GM15510 (cell line): ENCODE measurements around the gene OCEL1.
A peak's percentile ranks its signal among the peaks of the same experiment; 100 is the strongest.

Experiments
- POLR2A ChIP-seq: IDR thresholded peaks from 3 replicates; pipeline ENCODE4 v1.6.1; 2011; ENCODE audit warnings: borderline replicate concordance; ENCODE audit not compliant: insufficient read length; ENCODE audit errors: extremely low read depth

Gene OCEL1

DNA sequence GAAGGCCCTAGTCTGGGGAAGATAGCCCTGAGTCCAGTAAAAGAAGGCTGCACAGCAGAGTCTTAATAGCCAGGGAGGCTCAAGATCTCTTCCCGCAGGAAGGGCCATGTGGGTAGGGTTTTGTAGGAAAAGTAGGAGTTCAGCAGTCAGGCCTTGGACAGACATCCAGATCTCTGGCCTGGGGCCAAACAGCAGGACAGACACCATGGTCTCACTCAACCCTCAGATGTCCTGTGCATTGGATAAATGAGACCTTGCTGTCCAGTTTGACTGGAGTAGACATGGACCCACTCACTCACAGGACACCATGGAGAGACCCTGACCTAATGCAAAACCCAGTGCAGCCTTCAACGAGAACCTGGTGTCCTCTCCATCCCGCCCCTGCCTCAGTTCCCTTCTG lies 3.9 kb downstream of the OCEL1 start:
- no peak for TF ChIP-seq POLR2A

DNA sequence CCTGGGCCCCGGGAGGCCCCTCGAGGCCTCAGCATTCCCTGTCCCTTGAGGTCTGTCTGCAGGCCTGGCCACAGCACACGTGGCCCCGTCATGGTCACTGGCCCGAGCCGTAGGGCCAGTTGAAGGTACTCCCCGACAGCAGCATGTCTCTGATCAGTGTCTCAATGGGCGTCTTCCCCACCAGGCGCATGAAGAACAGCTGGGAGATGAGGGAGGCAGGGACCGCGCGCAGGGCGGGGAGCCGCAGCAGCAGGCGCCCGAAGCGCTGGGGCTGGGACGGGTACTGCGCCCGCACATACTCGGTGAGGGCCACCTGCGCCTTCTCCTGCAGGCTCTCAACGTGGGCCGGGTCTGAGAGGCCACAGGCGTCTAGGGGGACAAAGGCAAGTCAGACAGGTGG lies 6.2 kb downstream of the OCEL1 start:
- no peak for TF ChIP-seq POLR2A

DNA sequence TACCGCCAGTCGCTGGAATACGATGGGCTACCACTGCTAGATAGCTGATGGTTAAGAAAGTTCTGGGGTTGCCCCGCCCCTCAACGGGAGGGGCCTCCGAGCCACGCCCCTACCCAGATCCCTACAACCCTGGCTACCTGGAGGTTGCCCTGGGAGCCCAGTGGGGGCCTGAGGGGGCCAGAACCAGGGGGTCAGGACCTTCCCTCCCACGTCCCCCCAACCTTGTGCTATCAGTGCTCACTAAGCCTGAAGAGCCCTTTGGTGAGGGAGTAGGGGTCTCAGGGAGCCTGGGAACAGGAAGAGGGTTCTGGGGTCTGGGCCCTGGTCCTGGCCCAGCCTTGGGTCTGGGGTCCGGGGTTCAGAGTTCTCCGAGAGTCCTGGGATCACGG lies 8.9 kb downstream of the OCEL1 start:
- TF ChIP-seq POLR2A = peak; percentile 39

DNA sequence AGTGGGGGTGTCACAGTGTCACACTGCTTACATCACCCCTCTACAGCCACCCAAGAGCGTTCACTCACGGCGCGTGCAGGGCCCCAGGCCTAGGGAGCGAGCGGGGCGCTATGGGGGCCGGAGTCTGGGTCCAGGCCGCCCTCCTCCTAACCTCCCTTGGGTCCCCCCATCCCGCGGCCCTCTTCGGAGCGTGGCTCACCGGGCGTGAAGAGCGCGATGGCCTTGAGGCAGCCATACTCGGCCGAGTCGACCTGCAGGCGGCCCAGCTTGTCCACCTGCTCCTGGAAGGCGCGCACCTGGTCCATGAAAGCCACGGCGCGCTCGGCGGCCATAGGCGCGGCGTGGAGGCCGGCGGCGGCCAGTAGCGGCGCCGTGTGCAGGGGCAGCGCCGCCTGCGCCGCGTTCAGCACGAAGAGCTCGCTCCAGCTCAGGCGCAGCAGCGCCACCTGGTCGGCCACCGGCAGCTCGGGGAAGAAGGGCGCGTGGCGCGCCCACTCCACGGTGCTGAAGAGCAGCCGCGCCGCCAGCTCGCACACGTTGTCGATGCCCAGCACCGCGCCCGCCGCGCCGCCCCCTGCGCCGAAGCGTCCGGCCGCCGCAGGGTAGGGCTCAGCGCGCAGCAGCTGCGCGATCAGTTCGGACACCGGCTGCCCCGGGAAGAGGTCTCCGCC lies 9.4 kb downstream of the OCEL1 start:
- TF ChIP-seq POLR2A = peak; percentile 44

DNA sequence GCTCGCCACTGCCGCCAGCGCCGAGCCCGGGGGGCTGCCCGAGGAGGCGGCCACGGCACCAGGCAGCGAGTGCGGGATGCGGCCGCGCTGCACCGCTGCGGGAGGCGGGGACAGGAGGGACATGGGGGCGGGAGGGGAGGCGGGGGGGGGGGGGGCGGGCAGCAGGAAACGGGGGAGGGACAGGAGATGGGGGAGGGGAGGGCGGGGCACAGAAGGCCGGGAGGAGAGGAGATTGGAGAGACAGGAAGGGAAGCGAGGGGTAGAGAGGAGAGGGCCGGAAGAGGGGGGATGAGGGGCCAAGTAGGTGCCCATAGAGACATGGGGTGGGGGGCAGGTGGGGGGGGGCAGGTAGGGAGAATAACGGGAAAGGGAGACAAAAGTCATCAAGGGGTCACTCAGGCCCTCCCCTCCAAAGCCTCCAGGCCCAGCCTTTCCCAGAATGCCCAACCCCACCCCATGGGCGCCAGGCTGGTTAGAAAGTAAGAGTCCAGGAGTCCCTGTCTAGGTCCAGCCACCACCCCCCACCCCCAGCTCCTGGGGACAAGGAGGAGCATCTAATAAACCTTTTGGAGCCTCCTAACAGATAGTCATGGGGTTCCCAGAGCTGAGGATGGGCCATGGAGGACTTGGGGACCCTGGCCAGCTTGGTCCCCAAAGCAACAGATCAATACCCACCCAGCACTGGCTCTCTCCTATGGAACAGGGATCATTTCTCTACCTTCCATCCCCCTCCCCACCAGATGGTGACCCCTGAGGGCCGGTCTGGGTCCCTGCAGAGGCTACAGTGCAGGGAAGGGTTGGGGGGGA lies 10.1 kb downstream of the OCEL1 start:
- no peak for TF ChIP-seq POLR2A

DNA sequence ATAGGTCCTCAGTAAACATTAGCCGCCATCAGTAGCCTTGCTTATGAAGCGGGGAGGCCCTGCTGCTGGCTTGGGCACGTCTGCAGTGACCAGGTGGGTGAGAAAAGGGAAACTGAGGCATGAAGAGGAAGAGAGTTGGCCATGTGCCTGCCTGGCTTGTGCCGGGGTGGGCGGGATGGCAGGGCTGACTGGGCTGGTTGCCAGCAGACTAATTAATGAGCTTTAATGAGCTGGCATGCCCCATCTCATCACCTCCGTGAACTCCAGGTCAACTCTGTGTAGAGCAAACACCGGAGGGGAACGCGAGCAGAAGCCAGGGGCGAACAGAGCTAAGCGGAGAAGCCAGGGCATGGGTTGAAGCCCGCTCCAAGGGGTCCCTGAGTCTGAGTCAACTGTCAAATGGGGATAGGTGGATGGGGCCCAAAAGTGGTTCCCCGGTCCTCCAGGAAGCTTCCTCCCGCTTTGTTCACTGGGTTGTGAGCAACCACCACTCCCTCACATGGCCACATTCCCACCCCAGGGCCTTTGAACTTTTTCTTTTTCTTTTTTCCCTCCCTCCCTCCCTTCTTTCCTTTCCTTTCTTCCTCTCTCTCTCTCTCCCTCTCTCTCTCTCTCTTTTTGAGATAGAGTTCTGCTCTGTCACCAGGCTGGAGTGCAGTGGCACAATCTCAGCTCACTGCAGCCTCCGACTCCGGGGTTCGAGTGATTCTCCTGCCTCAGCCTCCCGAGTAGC lies 11.0 kb downstream of the OCEL1 start:
- TF ChIP-seq POLR2A = no peak

DNA sequence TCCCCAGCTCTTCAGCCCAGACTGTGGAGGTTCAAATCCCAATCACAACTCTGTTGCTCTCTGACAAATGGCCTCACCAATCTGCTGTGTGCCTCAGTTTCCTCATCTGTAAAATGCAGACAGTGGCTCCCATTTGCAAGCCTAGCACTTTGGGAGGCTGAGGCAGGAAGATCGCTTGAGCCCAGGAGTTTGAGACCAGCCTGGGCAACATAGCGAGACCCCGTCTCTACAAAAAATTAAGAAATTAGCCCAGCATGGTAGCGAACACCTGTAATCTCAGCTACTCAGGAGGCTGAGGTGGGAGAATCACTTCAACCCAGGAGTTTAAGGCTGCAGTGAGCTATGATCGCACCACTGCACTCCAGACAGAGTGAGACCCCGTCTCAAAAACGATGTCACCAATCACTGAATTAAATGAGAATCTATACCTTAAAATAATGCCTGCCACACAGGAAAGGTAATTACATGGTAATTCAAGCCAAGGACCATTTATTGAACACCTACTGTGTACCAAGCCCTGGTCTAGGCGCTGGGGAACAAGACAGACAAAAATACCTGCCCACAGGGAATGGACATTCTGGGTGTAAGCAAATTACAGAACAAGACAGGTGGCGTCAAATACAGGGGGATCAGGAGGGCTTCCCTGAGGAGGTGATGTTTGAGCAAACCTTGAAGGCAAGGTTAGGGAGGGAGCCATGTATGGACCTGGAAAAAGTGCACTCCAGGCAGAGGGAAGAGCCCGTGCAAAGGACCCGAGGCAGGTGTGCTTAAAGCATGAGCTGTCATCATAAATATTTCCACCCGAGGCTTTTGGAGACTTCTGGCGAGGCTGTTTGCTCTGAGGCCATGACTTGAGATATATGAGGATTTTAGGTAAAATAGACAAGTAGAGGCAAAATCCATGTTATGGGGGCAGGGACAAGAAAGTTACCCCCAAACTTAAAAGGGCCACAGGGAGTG lies 12.0 kb downstream of the OCEL1 start:
- TF ChIP-seq POLR2A = no peak

DNA sequence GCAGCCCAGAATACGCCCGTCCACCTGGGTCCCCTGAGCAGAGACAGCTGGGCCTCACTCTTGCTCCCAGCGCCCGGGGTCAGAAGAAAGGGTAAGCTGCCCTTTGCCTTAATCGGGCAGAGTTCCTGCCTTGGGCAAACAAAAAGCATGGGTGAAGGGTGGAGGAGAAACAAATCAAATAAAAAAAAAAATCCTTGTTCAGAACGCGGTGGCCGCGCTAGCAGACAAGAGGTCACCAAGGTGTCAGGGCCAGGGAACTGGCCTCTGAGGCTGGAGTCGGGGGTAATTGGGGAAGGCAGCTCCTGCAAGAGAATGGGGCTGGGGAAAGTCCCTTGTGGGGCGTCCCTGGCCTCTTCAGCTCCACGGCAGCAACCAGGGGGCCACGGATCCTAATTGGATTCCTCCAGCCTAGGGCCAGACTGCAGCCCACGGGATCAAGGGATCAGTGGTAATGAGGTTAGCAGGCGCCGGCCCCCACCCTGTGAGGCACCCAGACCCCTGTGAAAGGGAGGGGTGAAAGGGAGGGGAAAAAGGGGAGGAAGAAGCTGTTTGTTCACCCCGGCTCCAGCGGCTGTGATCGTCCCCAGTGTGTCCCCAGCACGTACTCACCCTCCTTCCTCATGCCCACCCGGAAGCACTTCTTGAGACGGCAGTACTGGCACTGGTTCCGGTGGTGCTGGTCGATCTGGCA lies 14.2 kb downstream of the OCEL1 start:
- no peak for TF ChIP-seq POLR2A

DNA sequence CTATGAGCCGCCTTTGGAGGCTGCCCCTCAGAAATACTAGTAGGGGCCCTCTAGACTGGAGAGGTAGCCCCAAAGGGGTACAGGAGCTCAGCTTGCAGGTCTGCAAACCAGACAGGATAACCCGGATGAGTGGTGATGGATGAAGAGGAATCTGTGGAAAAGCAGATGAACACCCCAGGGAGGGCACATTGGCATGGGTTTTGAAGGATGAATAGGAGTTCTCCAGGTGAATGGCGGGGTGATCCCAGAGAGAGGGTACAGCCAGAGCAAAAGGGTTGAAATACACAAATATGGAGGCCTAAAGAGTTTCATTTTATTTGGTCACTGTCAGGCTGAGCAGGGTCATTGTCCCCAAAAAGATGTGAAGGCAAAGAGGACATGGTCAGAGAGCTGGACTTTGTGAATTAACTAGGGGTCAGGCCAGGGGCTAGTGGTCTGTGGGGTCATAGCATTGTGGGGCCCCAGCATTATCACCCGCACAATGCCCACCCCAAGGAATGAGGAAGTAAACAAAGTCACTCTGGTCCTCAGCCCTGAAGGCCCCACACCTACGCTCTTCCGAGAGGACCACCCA lies 14.9 kb downstream of the OCEL1 start:
- TF ChIP-seq POLR2A = no peak

DNA sequence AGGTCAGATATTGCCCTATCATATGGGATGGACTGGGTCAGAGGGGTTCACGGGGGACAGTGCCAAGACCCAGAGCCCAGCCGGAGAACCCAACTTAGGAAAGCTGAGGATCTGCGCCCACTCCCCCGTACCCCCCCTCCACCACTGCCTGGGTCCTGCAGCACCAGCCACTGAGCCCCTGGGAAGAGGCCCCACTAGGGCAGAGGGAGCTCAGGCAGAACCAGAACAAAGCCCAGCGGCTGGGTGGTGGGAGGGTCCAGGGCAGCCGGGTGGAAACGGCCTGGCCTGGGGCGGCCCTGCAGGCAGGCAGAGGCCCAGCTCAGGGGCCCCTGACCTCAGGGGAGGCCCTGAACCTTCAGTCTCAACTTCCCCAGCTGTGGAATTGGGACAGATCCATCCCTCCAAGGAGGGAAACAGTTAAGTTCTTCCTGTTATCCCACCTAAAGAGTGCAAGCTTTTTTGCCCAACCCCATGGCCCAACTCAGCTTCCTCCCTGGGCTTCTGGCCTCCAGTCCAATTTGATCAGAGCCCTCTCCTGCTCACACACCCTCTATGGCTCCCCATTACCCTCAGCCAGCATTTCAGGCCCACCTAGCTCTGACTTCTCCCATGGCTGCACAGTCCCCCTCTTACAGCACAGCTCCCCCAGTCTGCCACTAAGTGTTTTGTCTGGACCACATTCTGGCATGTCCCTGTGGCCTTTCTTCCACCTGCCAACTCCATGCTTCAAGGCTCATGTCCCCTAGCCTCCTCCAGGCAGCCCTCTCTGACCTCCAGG lies 16.6 kb downstream of the OCEL1 start:
- no peak for TF ChIP-seq POLR2A

DNA sequence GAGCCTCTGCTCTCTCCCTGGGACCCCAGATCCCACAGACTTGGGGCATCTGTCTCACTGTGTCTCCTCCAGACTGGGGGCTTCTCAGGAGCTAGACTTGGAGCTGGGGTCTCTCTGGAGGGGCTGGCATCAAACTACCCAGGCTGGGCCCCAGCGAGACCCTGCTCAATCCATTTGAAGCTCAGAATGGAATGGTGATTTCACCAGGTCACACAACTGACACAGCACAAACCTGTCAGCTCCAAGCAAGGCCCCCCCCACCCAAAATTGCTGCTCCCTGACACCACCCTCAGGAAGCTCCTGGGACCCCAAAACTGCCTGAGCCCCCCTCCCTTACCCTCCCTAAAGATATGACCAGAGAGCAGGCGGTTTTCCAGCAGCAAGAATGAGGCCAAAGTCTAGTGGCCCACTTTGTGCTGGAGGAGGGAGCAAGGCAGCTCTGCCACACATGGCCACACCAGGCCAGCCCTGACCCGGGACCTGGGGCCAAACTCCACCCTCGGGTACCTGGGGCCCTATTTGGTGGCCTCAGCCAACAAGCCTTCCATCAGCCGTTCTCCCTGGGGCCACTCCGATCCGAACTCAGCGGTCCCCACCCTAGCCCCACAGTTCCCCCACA lies 17.3 kb downstream of the OCEL1 start:
- TF ChIP-seq POLR2A = no peak

DNA sequence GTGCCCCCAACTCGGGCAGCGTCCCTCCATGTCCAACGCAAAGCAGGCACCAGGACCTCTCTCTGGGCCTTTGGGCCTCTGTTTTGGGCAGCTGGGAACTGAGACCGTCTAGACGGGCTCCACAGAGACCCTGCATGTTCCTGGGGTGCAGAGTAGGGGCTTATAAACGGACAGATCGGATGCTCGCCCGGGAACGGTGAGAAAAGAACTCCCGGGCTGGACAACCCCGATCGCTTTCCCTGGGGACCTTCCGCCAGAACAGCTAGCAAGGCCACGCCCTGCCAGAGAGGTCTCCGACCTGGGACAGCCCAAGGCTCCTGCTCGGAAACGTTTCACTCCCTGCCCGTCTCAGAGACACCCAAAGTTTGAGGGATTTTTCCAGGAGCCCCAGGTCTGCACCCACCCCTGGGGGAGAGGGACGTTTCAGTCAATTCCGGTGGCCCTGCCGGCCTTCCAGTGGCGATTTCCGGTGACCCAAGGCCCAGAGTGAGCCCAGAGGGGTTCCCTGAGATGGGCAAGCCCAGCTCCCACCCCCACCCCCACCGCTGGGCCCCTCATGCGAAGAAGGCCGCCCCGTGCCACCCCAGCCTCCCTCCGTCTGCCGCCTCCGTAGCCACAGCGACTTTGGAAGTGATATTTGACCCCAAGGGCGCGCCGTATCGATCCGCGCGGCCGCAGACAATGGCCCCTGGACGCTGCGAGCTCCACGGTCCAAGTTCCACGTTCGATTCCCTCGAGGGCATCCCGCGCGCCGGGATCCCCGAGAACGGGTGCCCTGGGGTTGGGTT lies 18.0 kb downstream of the OCEL1 start:
- TF ChIP-seq POLR2A = no peak
